Spleen (tissue), 7 donors: Measurements from ENCODE around the gene DPP9.
"Not testable (repeated sequence)": the region's sequence is repeated elsewhere in the genome, so short reads cannot be mapped to it uniquely, and the experiment has no call there.

ENCODE experiments used
- POLR2A ChIP-seq, 3 donors: fragments of 450-650 bp; IDR thresholded peaks; one replicate each; pipeline ENCODE4 v1.5.1; 2017; ENCODE audit warnings: antibody characterized with exemption in 3 of 3, mild to moderate bottlenecking in 1 of 3
- TF ChIP-seq, protein P1 (sequence below), 11 experiments: fragments of 200-600 bp in 7 of 11; fragments of 450-650 bp in 4 of 11; sonication (generic) in 4 of 11; IDR thresholded peaks in 8 of 11; conservative IDR thresholded peaks in 3 of 11; 1 replicate in 7 of 11; 2 replicates in 4 of 11; pipeline versions ENCODE4 v1.4.0 to v1.8.0; 2016 to 2021; ENCODE audit warnings: antibody characterized with exemption in 11 of 11, inconsistent platforms in 4 of 11, mild to moderate bottlenecking in 1 of 11
- donor health status: DM: no; HTN: no; CAD: no; lungs with moderate emphysema.
- donor health status: DM: no; HTN: no; CAD: no.
- donor health status: DM: no; HTN: no; CAD: no.

DNA sequence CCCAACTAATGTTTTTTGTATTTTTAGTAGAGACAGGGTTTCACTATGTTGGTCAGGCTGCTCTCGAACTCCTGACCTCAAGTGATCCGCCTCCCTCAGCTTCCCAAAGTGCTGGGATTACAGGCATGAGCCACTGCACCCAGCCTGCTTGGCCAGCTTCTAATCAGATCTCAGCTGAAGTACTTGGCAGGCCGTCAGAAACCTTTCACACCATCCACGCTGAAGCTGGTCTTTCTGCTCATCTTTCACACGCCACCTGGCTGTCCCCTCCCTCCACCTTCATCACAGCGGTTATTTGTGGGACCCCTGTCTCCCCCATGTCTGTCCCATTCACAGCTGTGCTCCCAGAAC, 8.5 kb downstream of the DPP9 start:
- TF ChIP-seq, protein P1, sequence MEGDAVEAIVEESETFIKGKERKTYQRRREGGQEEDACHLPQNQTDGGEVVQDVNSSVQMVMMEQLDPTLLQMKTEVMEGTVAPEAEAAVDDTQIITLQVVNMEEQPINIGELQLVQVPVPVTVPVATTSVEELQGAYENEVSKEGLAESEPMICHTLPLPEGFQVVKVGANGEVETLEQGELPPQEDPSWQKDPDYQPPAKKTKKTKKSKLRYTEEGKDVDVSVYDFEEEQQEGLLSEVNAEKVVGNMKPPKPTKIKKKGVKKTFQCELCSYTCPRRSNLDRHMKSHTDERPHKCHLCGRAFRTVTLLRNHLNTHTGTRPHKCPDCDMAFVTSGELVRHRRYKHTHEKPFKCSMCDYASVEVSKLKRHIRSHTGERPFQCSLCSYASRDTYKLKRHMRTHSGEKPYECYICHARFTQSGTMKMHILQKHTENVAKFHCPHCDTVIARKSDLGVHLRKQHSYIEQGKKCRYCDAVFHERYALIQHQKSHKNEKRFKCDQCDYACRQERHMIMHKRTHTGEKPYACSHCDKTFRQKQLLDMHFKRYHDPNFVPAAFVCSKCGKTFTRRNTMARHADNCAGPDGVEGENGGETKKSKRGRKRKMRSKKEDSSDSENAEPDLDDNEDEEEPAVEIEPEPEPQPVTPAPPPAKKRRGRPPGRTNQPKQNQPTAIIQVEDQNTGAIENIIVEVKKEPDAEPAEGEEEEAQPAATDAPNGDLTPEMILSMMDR (IDR thresholded peaks at IDR 0.05 in 8 of 11, conservative IDR thresholded peaks at IDR 0.05 in 3 of 11) = not testable (repeated sequence)
- TF ChIP-seq POLR2A (IDR thresholded peaks at IDR 0.05) = not testable (repeated sequence)
